Loucy (cell line): ENCODE measurements around the gene TENM3.

ENCODE experiments used
- H2AFZ ChIP-seq: fragments of 200-600 bp; sonication (generic); 2 replicates; pipeline ENCODE4 v1.6.0; 2016; ENCODE audit warnings: antibody characterized with exemption, mild to moderate bottlenecking, low read length, moderate library complexity
- H3F3A ChIP-seq: fragments of 200-600 bp; 2 replicates; pipeline ENCODE4 v1.6.0; 2016; ENCODE audit warnings: antibody characterized with exemption, low read depth, mild to moderate bottlenecking
- H3K27me3 ChIP-seq: fragments of 200-600 bp; sonication (generic); 2 replicates; pipeline ENCODE4 v1.6.1; 2014; ENCODE audit warnings: low read length, mild to moderate bottlenecking; ENCODE audit not compliant: insufficient read depth, poor library complexity, severe bottlenecking
- H3K36me3 ChIP-seq: fragments of 200-600 bp; sonication (generic); 2 replicates; pipeline ENCODE4 v1.6.1; 2016; ENCODE audit warnings: low read length; ENCODE audit not compliant: insufficient read depth
- H3K4me1 ChIP-seq: fragments of 200-600 bp; sonication (generic); 2 replicates; pipeline ENCODE4 v1.5.1; 2014; ENCODE audit warnings: low read length, mild to moderate bottlenecking; ENCODE audit not compliant: insufficient read depth, poor library complexity, severe bottlenecking
- H3K4me2 ChIP-seq: fragments of 200-600 bp; sonication (generic); 2 replicates; pipeline ENCODE4 v1.6.0; 2014; ENCODE audit warnings: antibody characterized with exemption, low read length, low read depth, mild to moderate bottlenecking; ENCODE audit not compliant: poor library complexity, severe bottlenecking
- H3K4me3 ChIP-seq: fragments of 200-600 bp; sonication (generic); 2 replicates; pipeline ENCODE4 v1.5.1; 2014; ENCODE audit warnings: low read length, mild to moderate bottlenecking, mixed read lengths; ENCODE audit not compliant: poor library complexity, severe bottlenecking
- H3K79me2 ChIP-seq: fragments of 200-600 bp; sonication (generic); 2 replicates; pipeline ENCODE4 v1.6.1; 2014; ENCODE audit warnings: low read length; ENCODE audit not compliant: insufficient read depth
- H3K9ac ChIP-seq: fragments of 200-600 bp; sonication (generic); 2 replicates; pipeline ENCODE4 v1.6.0; 2014; ENCODE audit warnings: mild to moderate bottlenecking, low read depth, low read length, moderate library complexity; ENCODE audit not compliant: poor library complexity, severe bottlenecking
- H3K9me2 ChIP-seq: fragments of 200-600 bp; sonication (generic); replicated peaks from 2 replicates; pipeline ENCODE4 v1.6.1; 2016; ENCODE audit warnings: low read depth, low read length, mixed read lengths
- H3K9me3 ChIP-seq: fragments of 200-600 bp; sonication (generic); 2 replicates; pipeline ENCODE4 v1.6.1; 2014; ENCODE audit warnings: mild to moderate bottlenecking, antibody characterized with exemption, low read length, low read depth; ENCODE audit not compliant: insufficient read depth
- H4K20me1 ChIP-seq: fragments of 200-600 bp; sonication (generic); 2 replicates; pipeline ENCODE4 v1.6.0; 2014; ENCODE audit warnings: antibody characterized with exemption, low read length, mild to moderate bottlenecking; ENCODE audit not compliant: insufficient read depth, poor library complexity, severe bottlenecking
- CTCF ChIP-seq: fragments of 200-600 bp; sonication (generic); conservative IDR thresholded peaks from 2 replicates; pipeline ENCODE4 v1.5.1; 2014; ENCODE audit warnings: mild to moderate bottlenecking, antibody characterized with exemption, low read length
- EZH2phosphoT487 ChIP-seq: fragments of 200-600 bp; IDR thresholded peaks from 2 replicates; pipeline ENCODE4 v1.6.1; 2018; ENCODE audit warnings: antibody characterized with exemption, mild to moderate bottlenecking, moderate library complexity, borderline replicate concordance

The TENM3 gene

GRCh38 chr4:182766857-182767250, 523.7 kb downstream of the TENM3 start:
- Histone ChIP-seq H3K79me2 (no peaks in the 10 kb centered on the region), H3K4me3 (no peak overlapping the region), H3K36me3 (no peaks in the 10 kb centered on the region), H2AFZ (no peak overlapping the region), H3K4me1 (no peaks in the 10 kb centered on the region), H4K20me1 (no peaks in the 10 kb centered on the region), H3K27me3 (no peaks in the 10 kb centered on the region), H3K9ac (no peak overlapping the region), H3K4me2 (no peak overlapping the region), H3K9me2 (no peaks in the 10 kb centered on the region), H3K9me3 (no peaks in the 10 kb centered on the region), H3F3A (no peaks in the 10 kb centered on the region)
- no peak for TF ChIP-seq CTCF
- no peak for TF ChIP-seq EZH2phosphoT487

GRCh38 chr4:182768838-182769237, 525.6 kb downstream of the TENM3 start:
- TF ChIP-seq EZH2phosphoT487 (no peak), CTCF (no peak)
- Histone ChIP-seq H2AFZ (no peak overlapping the region), H3K9me2 (no peaks in the 10 kb centered on the region), H3F3A (no peaks in the 10 kb centered on the region), H3K9me3 (no peaks in the 10 kb centered on the region), H3K4me2 (no peak overlapping the region), H3K27me3 (no peaks in the 10 kb centered on the region), H3K79me2 (no peaks in the 10 kb centered on the region), H4K20me1 (no peaks in the 10 kb centered on the region), H3K9ac (no peak overlapping the region), H3K4me1 (no peaks in the 10 kb centered on the region), H3K4me3 (no peak overlapping the region), H3K36me3 (no peaks in the 10 kb centered on the region)

GRCh38 chr4:182770259-182770995, 527.2 kb downstream of the TENM3 start:
- no peaks in the 10 kb centered on the region for H3K27me3 ChIP-seq
- H3K9me2 ChIP-seq, result no peaks in the 10 kb centered on the region
- H3K4me1 ChIP-seq, result no peaks in the 10 kb centered on the region
- H3K4me3 ChIP-seq, result no peak overlapping the region
- no peaks in the 10 kb centered on the region for H4K20me1 ChIP-seq
- TF ChIP-seq EZH2phosphoT487, result no peak
- TF ChIP-seq CTCF, result no peak
- H3F3A ChIP-seq, result no peaks in the 10 kb centered on the region
- H3K9ac ChIP-seq, result no peak overlapping the region
- H3K4me2 ChIP-seq, result no peak overlapping the region
- no peaks in the 10 kb centered on the region for H3K79me2 ChIP-seq
- no peak overlapping the region for H2AFZ ChIP-seq
- H3K36me3 ChIP-seq, result no peaks in the 10 kb centered on the region
- no peaks in the 10 kb centered on the region for H3K9me3 ChIP-seq
